GM12878 (cell line): ENCODE results near the gene PHACTR1. TPM values are rescaled to one million over a fixed set of nuclear protein-coding genes. Genes with fewer than 3 reads are reported as not detected.

Experiments used
- ATAC-seq: fragments of 200-7000 bp; cut with Tn5 transposase; 3 replicates; pipeline ENCODE4 v1.9.1; 2020; ENCODE audit warnings: mild to moderate bottlenecking, moderate library complexity
- BruUV-seq: library from RNA; stranded (reverse); fragments of 400-500 nt; replicated peaks from 2 replicates; lab custom pipeline; 2021; lab: Mats Ljungman, UMichigan
- CTCF ChIA-PET: fragments of 300-600 bp; sonication (Branson Sonifier 250); formaldehyde crosslinking; extraction: SDS; loops from one replicate; lab custom pipeline; 2021; ENCODE audit warnings: inconsistent platforms; lab: Yijun Ruan, JAX
- POLR2A ChIA-PET: fragments of 350-600 bp; formaldehyde crosslinking; extraction: SDS; loops from one replicate; lab custom pipeline; 2021; ENCODE audit warnings: inconsistent platforms; lab: Charles Lee
- RAD21 ChIA-PET: fragments of 300-600 bp; sonication (Branson Sonifier 250); formaldehyde crosslinking; loops from one replicate; lab custom pipeline; 2023; ENCODE audit warnings: antibody characterized with exemption; ENCODE audit not compliant: unreplicated experiment; lab: Charles Lee
- SMC1A ChIA-PET: fragments of 300-600 bp; sonication (Branson Sonifier 250); formaldehyde crosslinking; loops from one replicate; lab custom pipeline; 2023; ENCODE audit not compliant: unreplicated experiment, uncharacterized antibody; lab: Charles Lee
- DNase-seq: peaks from one replicate; pipeline ENCODE4 v3.0.0-alpha.2; 2011; ENCODE audit warnings: low read depth, low spot score
- FAIRE-seq: peaks from 3 replicates; lab custom pipeline; 2011; peaks lifted over from hg19 to GRCh38; lab: Jason Lieb, UNC
- H2AFZ ChIP-seq: 2 replicates; pipeline ENCODE4 v1.6.0; 2011; ENCODE audit warnings: low read depth, low read length, control low read depth; ENCODE audit not compliant: control insufficient read depth
- H3K27ac ChIP-seq: 2 replicates; pipeline ENCODE4 v1.5.1; 2011; ENCODE audit warnings: control low read depth; ENCODE audit not compliant: control insufficient read depth, insufficient read depth
- H3K27me3 ChIP-seq, 2 experiments: replicated peaks in 1 of 2; 2 replicates each; pipeline versions ENCODE4 v1.6.0 to v1.6.1; 2011; ENCODE audit warnings: low read length in 1 of 2; ENCODE audit not compliant: control insufficient read depth in 2 of 2, insufficient read depth in 2 of 2
- H3K36me3 ChIP-seq, 2 experiments: 2 replicates each; pipeline ENCODE4 v1.5.1; 2011; ENCODE audit warnings: low read length in 1 of 2; ENCODE audit not compliant: control insufficient read depth in 2 of 2, insufficient read depth in 2 of 2
- H3K4me1 ChIP-seq: 2 replicates; pipeline ENCODE4 v1.6.1; 2011; ENCODE audit warnings: mild to moderate bottlenecking, low read length, moderate library complexity, mixed read lengths; ENCODE audit not compliant: control insufficient read depth, insufficient read depth
- H3K4me2 ChIP-seq: 2 replicates; pipeline ENCODE4 v1.6.0; 2011; ENCODE audit warnings: control low read depth; ENCODE audit not compliant: control insufficient read depth, insufficient read depth
- H3K4me3 ChIP-seq: fragments of 200-600 bp; sonication (generic); 2 replicates; pipeline ENCODE4 v1.5.1; 2016
- H3K79me2 ChIP-seq: 2 replicates; pipeline ENCODE4 v1.6.0; 2011; ENCODE audit warnings: low read length; ENCODE audit not compliant: control insufficient read depth, insufficient read depth
- H3K9ac ChIP-seq: 2 replicates; pipeline ENCODE4 v1.8.0; 2011; ENCODE audit warnings: low read length, control low read depth, mixed read lengths; ENCODE audit not compliant: control insufficient read depth, insufficient read depth
- H3K9me3 ChIP-seq: replicated peaks from 3 replicates; pipeline ENCODE4 v1.5.1; 2011; ENCODE audit warnings: mild to moderate bottlenecking, low read length; ENCODE audit not compliant: control insufficient read depth, insufficient read depth
- H4K20me1 ChIP-seq: 2 replicates; pipeline ENCODE4 v1.6.0; 2011; ENCODE audit not compliant: control insufficient read depth, insufficient read depth
- EGR1 ChIP-seq, 2 experiments: IDR thresholded peaks; 1 replicate in 1 of 2; 2 replicates in 1 of 2; pipeline ENCODE4 v1.6.1; 2011 to 2012; ENCODE audit warnings: low read depth in 2 of 2, low read length in 2 of 2, borderline replicate concordance in 1 of 2, mild to moderate bottlenecking in 1 of 2, moderate library complexity in 1 of 2
- FOXK2 ChIP-seq: fragments of 450-650 bp; IDR thresholded peaks from 2 replicates; pipeline ENCODE4 v1.6.1; 2017; ENCODE audit warnings: mild to moderate bottlenecking, moderate library complexity
- KAT2A ChIP-seq: conservative IDR thresholded peaks from 2 replicates; pipeline ENCODE4 v1.6.1; 2011; ENCODE audit warnings: low read depth, low read length; ENCODE audit not compliant: control insufficient read depth
- NRF1 ChIP-seq: conservative IDR thresholded peaks from 2 replicates; pipeline ENCODE4 v1.6.1; 2011; ENCODE audit warnings: mild to moderate bottlenecking, low read depth, low read length, improper control_type of control experiment
- ZNF622 ChIP-seq: fragments of 450-650 bp; IDR thresholded peaks from 2 replicates; pipeline ENCODE4 v1.6.1; 2017; ENCODE audit warnings: mild to moderate bottlenecking, inconsistent platforms
- WGBS: methylation state at CpG from one replicate; pipeline ENCODE4 v1.1.6; 2016; ENCODE audit warnings: low lambda C conversion rate; ENCODE audit not compliant: insufficient replicate concordance, insufficient coverage; ENCODE audit errors: missing lambda C conversion rate; 5-methylcytosine and 5-hydroxymethylcytosine counted together
- in situ Hi-C: fragments of 300-500 bp; cut with MboI; formaldehyde crosslinking; loops from 9 replicates; pipeline ENCODE4 v1.14.3; 2018; ENCODE audit warnings: mixed read lengths
- intact Hi-C: fragments of 100-400 bp; cut with micrococcal nuclease; formaldehyde crosslinking; loops from one replicate; pipeline ENCODE4 v1.14.2; 2022; ENCODE audit not compliant: unreplicated experiment
- polyA plus RNA-seq, 11 experiments: library from polyadenylated mRNA; depleted of rRNA in 4 of 11; unstranded in 6 of 11; stranded (reverse) in 5 of 11; fragments of >200 nt; fragmentation: Nextera tagmentation in 4 of 11; fragmentation: Illumina TruSeq in 1 of 11; extraction: Ambion mirVana in 4 of 11; extraction: Trizol in 1 of 11; gene quantifications; 1 replicate in 1 of 11; 2 replicates in 10 of 11; pipeline versions ENCODE4 v1.2.1 to v1.2.3, GENCODE V29; 2011 to 2016; ENCODE audit warnings: inconsistent platforms in 2 of 11, missing spikeins in 2 of 11, low read depth in 1 of 11
- total RNA-seq, 4 experiments: library from RNA; depleted of rRNA in 3 of 4; stranded (reverse); fragments of >200 nt in 3 of 4; fragmentation: Illumina TruSeq in 1 of 4; extraction: Trizol in 1 of 4; gene quantifications; 2 replicates each; pipeline versions ENCODE4 v1.2.1 to v1.2.3, GENCODE V29; 2013 to 2021

The PHACTR1 gene
- total and polyA plus RNA-seq, 10 of the 15 experiments (the other 5 are each of a cell fraction or from before 2014, with no cell fraction given), result 34.2 to 94.6 (median 62.3) TPM

DNA sequence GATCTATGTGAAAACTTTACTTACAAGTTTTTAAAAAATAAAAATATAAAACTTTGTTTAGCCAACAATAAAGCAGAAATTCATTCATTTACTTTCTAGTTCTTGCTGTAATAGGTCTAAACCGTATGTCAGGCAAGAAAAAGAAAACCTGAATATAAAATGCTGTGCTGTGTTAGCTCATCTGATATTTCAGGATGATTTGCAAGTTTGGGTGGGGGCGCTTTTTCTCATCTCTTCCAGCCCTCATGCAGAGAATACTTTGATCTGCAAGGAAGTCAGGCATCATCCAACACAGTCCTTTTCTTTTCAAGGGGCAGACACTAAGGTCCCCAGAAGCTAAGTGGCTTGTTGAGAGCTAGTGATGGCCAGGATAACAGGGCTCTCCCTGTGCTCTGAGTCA is 458.5 kb downstream of the PHACTR1 start:
- no peaks in the 10 kb centered on the region; the same call in 2 of the 3 replicates for H3K9me3 ChIP-seq
- in situ Hi-C loops (no loop called here), intact Hi-C loops (no loop called here)
- H3K9ac ChIP-seq, result no peak overlapping the region
- no peaks in the 10 kb centered on the region for H3K4me1 ChIP-seq
- no TSS peak for BruUV-seq
- SMC1A ChIA-PET, result no interaction called here
- POLR2A ChIA-PET, result no interaction called here
- no peaks in the 10 kb centered on the region for H3K79me2 ChIP-seq
- H4K20me1 ChIP-seq, result no peaks in the 10 kb centered on the region
- H3K27ac ChIP-seq, result no peak overlapping the region
- H3K4me2 ChIP-seq, result no peak overlapping the region
- no peak overlapping the region for H2AFZ ChIP-seq
- no peak for DNase-seq
- peaks cover 0 to 3% of the 10 kb centered on the region in 2 experiments; a peak in 1 of 4 replicates for H3K27me3 ChIP-seq
- no peak for ATAC-seq
- H3K36me3 ChIP-seq, result no peaks in the 10 kb centered on the region
- no peak overlapping the region for H3K4me3 ChIP-seq
- 0% methylated on average over 2 of the region's 2 CpGs for WGBS
- CTCF ChIA-PET, result interaction anchor here (1.1 to 1.4 kb wide), 2 partner anchors 12 to 89 kb away, joined by 3 to 4 read pairs; no protein-coding TSS in a partner anchor
- FAIRE-seq, result no peak
- RAD21 ChIA-PET, result no interaction called here
- no peak for TF ChIP-seq FOXK2

GRCh38 chr6:13175759-13176158 is 459.2 kb downstream of the PHACTR1 start:
- Histone ChIP-seq H3K4me3 (no peak overlapping the region), H3K27me3 (peaks cover 0 to 2% of the 10 kb centered on the region in 2 experiments; a peak in 1 of 4 replicates), H3K9me3 (no peaks in the 10 kb centered on the region; the same call in 2 of the 3 replicates), H3K79me2 (no peaks in the 10 kb centered on the region), H4K20me1 (no peaks in the 10 kb centered on the region), H2AFZ (no peak overlapping the region), H3K27ac (no peak overlapping the region), H3K9ac (no peak overlapping the region), H3K4me2 (no peak overlapping the region), H3K36me3 (no peaks in the 10 kb centered on the region), H3K4me1 (no peaks in the 10 kb centered on the region)
- in situ Hi-C loops, result no loop called here
- no peak for TF ChIP-seq KAT2A
- TF ChIP-seq EGR1 (IDR thresholded peaks at IDR 0.05; ENCODE audit: borderline replicate concordance in 1 of 2, low read depth in 2 of 2, low read length in 2 of 2), result no peak
- no peak for TF ChIP-seq NRF1
- no peak for TF ChIP-seq ZNF622
- RAD21 ChIA-PET, result no interaction called here
- WGBS, result 0% methylated on average over 4 of the region's 4 CpGs
- intact Hi-C loops, result no loop called here
- DNase-seq (no peak), FAIRE-seq (no peak), ATAC-seq (no peak)
- SMC1A ChIA-PET, result no interaction called here
- POLR2A ChIA-PET, result no interaction called here
- CTCF ChIA-PET, result interaction anchor here (1.1 to 1.4 kb wide), 2 partner anchors 11 to 89 kb away, joined by 3 to 4 read pairs; no protein-coding TSS in a partner anchor
- no TSS peak for BruUV-seq
